IPS-NIHi7 (cell line): ENCODE measurements around the gene DGKZ.

Source experiments
- DNase-seq: peaks from one replicate; pipeline ENCODE4 v3.0.0; 2012; ENCODE audit warnings: mixed read lengths; ENCODE audit errors: extremely low spot score

The DGKZ gene

GRCh38 chr11:46327829-46328228, 19.4 kb upstream of the DGKZ start:
- no peak for DNase-seq

- DNase-seq, result no peak
These were observed 17.1 kb upstream of the DGKZ start for GRCh38 chr11:46330154-46330553.

GRCh38 chr11:46330563-46331281, 16.5 kb upstream of the DGKZ start:
- DNase-seq, result no peak

GRCh38 chr11:46331282-46331984, 15.8 kb upstream of the DGKZ start:
- DNase-seq, result no peak

- no peak for DNase-seq
These were observed 15.1 kb upstream of the DGKZ start for GRCh38 chr11:46332093-46332567.

GRCh38 chr11:46332568-46333393, 14.5 kb upstream of the DGKZ start:
- DNase-seq, result peak; percentile 57

- DNase-seq, result no peak
These were observed 13.8 kb upstream of the DGKZ start for GRCh38 chr11:46333394-46333947.

- DNase-seq, result no peak
These were observed 13.1 kb upstream of the DGKZ start for GRCh38 chr11:46334211-46334610.

- DNase-seq, result no peak
These were observed 12.0 kb upstream of the DGKZ start for GRCh38 chr11:46335271-46335670.

GRCh38 chr11:46335890-46336562, 11.2 kb upstream of the DGKZ start:
- no peak for DNase-seq

GRCh38 chr11:46336563-46337180, 10.6 kb upstream of the DGKZ start:
- no peak for DNase-seq

GRCh38 chr11:46337626-46338345, 9.5 kb upstream of the DGKZ start:
- no peak for DNase-seq

GRCh38 chr11:46338636-46338987, 8.7 kb upstream of the DGKZ start:
- no peak for DNase-seq

- DNase-seq, result peak; percentile 85
These were observed 8.1 kb upstream of the DGKZ start for GRCh38 chr11:46338988-46339666.

GRCh38 chr11:46339816-46340215, 7.4 kb upstream of the DGKZ start:
- no peak for DNase-seq

GRCh38 chr11:46341454-46341853, 5.8 kb upstream of the DGKZ start:
- no peak for DNase-seq

- DNase-seq, result no peak
These were observed 5.0 kb upstream of the DGKZ start for GRCh38 chr11:46342239-46342638.

- no peak for DNase-seq
These were observed 3.7 kb upstream of the DGKZ start for GRCh38 chr11:46343520-46343919.

- DNase-seq, result peak; percentile 51
These were observed 2.1 kb upstream of the DGKZ start for GRCh38 chr11:46345131-46345597.
